ENCODE measurements around the gene FBLN5.
A peak's percentile ranks its signal among the peaks of the same experiment; 100 is the strongest.
"Not testable (repeated sequence)": the region's sequence is repeated elsewhere in the genome, so short reads cannot be mapped to it uniquely, and the experiment has no call there.

The FBLN5 gene

GRCh38 chr14:91906374-91906773 lies 41.1 kb downstream of the FBLN5 start:
- no peak for DNase-seq (ENCODE audit: low spot score)

- DNase-seq (ENCODE audit: low spot score), result no peak
These were observed 42.4 kb downstream of the FBLN5 start for GRCh38 chr14:91904956-91905645.

GRCh38 chr14:91904483-91904882 lies 43.0 kb downstream of the FBLN5 start:
- no peak for DNase-seq (ENCODE audit: low spot score)

GRCh38 chr14:91903070-91903469 lies 44.4 kb downstream of the FBLN5 start:
- DNase-seq (ENCODE audit: low spot score), result no peak

- DNase-seq (ENCODE audit: low spot score), result no peak
These were observed 45.2 kb downstream of the FBLN5 start for GRCh38 chr14:91902336-91902735.

GRCh38 chr14:91901449-91902226 lies 45.9 kb downstream of the FBLN5 start:
- DNase-seq (ENCODE audit: low spot score), result no peak

- no peak for DNase-seq (ENCODE audit: low spot score)
These were observed 47.7 kb downstream of the FBLN5 start for GRCh38 chr14:91899806-91900205.

GRCh38 chr14:91899213-91899612 lies 48.3 kb downstream of the FBLN5 start:
- DNase-seq (ENCODE audit: low spot score), result no peak

- no peak for DNase-seq (ENCODE audit: low spot score)
These were observed 49.1 kb downstream of the FBLN5 start for GRCh38 chr14:91898372-91898771.

GRCh38 chr14:91897716-91898115 lies 49.8 kb downstream of the FBLN5 start:
- not testable (repeated sequence) for DNase-seq (ENCODE audit: low spot score)

- DNase-seq (ENCODE audit: low spot score), result peak; percentile 56
These were observed 50.3 kb downstream of the FBLN5 start for GRCh38 chr14:91897106-91897701.

GRCh38 chr14:91896419-91896818 lies 51.1 kb downstream of the FBLN5 start:
- no peak for DNase-seq (ENCODE audit: low spot score)

GRCh38 chr14:91893669-91894068 lies 53.8 kb downstream of the FBLN5 start:
- no peak for DNase-seq (ENCODE audit: low spot score)

GRCh38 chr14:91893007-91893406 lies 54.5 kb downstream of the FBLN5 start:
- DNase-seq (ENCODE audit: low spot score), result no peak

GRCh38 chr14:91891721-91892220 lies 55.7 kb downstream of the FBLN5 start:
- no peak for DNase-seq (ENCODE audit: low spot score)

GRCh38 chr14:91891101-91891500 lies 56.4 kb downstream of the FBLN5 start:
- DNase-seq (ENCODE audit: low spot score), result no peak

- no peak for DNase-seq (ENCODE audit: low spot score)
These were observed 57.2 kb downstream of the FBLN5 start for GRCh38 chr14:91890291-91890749.

- no peak for DNase-seq (ENCODE audit: low spot score)
These were observed 57.9 kb downstream of the FBLN5 start for GRCh38 chr14:91889477-91890211.

- no peak for DNase-seq (ENCODE audit: low spot score)
These were observed 58.6 kb downstream of the FBLN5 start for GRCh38 chr14:91888641-91889476.

GRCh38 chr14:91886961-91887360 lies 60.5 kb downstream of the FBLN5 start:
- no peak for DNase-seq (ENCODE audit: low spot score)

GRCh38 chr14:91885839-91886238 lies 61.7 kb downstream of the FBLN5 start:
- DNase-seq (ENCODE audit: low spot score), result no peak
